22Rv1 (cell line): ENCODE data around the gene USP2.

Experiments
- H3K27ac ChIP-seq: fragments of 450-650 bp; 2 replicates; pipeline ENCODE4 v1.5.1; 2017
- ZFX ChIP-seq: fragments of 450-650 bp; IDR thresholded peaks from 2 replicates; pipeline ENCODE4 v1.6.1; 2017; ENCODE audit warnings: antibody characterized with exemption, borderline replicate concordance
- TF ChIP-seq, protein P1 (sequence below): fragments of 450-650 bp; IDR thresholded peaks from 2 replicates; pipeline ENCODE4 v1.5.1; 2017; ENCODE audit warnings: mild to moderate bottlenecking

USP2 gene

DNA sequence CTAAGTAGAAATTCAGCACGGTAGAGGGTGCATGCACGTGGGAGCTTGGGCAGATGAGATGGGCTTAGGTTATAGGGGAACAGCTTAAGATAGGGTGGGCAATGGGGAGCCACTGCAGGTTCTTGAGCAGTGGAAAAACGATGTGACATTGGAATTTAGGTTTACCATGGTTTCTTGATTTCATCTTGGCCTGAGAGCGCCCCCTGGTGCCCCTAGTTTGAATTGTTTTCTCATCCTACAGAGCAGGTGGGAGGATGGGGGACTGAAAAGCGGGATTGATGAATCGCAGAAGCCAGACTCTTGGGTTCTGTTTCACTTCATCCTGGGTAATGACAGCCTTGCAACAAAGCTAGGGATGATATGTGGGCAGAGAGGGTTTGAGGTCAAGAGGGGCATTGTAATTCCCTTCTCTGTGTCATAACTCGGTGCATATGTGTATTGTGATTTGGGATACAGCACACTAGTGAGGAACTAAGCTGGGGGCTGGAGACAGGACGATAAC, 57.9 kb downstream of the USP2 start:
- H3K27ac ChIP-seq: no peak overlapping the region
- TF ChIP-seq ZFX: no peak
- TF ChIP-seq, protein P1, sequence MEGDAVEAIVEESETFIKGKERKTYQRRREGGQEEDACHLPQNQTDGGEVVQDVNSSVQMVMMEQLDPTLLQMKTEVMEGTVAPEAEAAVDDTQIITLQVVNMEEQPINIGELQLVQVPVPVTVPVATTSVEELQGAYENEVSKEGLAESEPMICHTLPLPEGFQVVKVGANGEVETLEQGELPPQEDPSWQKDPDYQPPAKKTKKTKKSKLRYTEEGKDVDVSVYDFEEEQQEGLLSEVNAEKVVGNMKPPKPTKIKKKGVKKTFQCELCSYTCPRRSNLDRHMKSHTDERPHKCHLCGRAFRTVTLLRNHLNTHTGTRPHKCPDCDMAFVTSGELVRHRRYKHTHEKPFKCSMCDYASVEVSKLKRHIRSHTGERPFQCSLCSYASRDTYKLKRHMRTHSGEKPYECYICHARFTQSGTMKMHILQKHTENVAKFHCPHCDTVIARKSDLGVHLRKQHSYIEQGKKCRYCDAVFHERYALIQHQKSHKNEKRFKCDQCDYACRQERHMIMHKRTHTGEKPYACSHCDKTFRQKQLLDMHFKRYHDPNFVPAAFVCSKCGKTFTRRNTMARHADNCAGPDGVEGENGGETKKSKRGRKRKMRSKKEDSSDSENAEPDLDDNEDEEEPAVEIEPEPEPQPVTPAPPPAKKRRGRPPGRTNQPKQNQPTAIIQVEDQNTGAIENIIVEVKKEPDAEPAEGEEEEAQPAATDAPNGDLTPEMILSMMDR: peak; percentile 88

DNA sequence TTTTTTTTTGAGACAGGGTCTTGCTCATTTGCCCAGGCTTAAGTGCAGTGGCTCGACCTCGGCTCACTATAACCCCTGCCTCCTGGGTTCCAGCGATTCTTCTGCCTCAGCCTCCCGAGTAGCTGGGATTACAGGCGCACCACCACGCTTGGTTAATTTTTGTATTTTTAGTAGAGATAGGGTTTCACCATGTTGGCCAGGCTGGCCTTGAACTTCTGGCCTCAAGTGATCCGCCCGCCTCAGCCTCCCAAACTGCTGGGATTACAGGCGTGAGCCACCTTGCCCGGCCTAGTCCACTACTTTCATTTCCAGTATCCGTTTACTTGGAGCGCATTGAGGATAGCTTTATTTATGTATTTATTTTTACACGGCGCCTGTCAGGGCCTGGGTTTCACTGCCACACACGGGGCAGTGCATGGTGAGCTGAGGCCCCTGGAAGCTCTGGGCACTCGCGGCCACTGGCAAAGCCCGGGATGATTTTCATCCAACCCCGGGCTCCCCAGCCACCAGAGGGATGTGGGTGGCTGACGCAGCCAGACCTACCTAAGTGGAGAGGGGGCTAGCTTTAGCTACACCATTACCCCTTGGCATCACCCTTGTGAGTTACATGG, 58.5 kb downstream of the USP2 start:
- no peak for TF ChIP-seq ZFX
- TF ChIP-seq, protein P1: no peak
- no peak overlapping the region for H3K27ac ChIP-seq

DNA sequence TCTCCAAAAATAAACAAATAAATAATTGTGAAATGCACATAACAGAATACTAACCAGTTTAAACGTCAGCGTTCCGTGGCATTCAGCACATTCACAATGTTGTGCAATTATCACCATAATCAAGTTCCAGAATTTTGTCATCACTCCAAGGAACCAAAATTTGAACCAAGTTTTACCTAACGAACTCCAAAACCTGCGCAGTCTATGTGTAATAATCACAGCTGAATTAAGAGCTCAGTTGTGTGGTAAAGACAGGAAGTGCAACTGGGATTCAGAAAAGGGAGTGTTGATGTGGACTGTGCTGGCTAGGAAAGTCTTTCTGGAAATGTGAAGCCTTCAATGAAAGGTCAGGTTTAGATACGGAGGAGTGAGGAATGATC, 59.1 kb downstream of the USP2 start:
- TF ChIP-seq ZFX: no peak
- TF ChIP-seq, protein P1: no peak
- H3K27ac ChIP-seq: no peak overlapping the region

DNA sequence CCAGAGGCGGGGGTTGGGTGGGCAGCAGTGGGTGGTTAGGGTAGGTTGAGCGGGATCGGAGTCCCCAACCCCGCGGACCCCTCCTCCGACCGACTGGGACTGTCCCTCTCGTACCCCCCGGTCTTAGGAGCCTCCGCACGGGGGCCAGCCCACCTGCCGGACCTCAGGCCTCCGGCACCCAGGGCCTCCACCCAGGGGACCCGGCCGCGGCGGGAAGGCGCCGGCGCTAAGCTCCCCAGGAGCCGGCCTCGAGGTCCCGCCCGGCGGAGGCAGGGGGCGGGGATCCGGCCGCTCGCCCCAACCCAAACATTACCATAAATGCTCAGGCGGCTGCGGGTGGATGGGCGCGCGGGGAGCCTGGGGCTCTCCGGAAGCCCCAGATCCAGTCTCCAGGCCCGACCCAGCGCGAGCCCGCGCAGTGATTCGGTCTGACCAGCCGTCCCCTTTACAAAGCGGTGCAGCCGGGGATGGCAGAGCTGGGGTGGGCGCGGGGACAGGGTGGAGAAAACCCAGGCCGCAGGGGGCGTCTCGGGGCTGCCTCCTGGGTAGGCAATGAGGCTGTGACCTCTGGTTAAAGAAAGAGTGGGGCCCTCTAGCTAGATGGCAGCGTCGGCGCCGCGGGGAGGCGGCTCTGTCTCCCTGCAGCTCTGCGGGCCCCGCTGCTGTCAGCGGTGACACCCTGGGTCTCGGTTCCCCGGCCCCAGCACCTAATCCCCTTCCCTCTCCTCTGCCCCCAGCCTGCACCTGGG, 60.5 kb downstream of the USP2 start:
- TF ChIP-seq, protein P1: no peak
- TF ChIP-seq ZFX: no peak
- no peak overlapping the region for H3K27ac ChIP-seq

DNA sequence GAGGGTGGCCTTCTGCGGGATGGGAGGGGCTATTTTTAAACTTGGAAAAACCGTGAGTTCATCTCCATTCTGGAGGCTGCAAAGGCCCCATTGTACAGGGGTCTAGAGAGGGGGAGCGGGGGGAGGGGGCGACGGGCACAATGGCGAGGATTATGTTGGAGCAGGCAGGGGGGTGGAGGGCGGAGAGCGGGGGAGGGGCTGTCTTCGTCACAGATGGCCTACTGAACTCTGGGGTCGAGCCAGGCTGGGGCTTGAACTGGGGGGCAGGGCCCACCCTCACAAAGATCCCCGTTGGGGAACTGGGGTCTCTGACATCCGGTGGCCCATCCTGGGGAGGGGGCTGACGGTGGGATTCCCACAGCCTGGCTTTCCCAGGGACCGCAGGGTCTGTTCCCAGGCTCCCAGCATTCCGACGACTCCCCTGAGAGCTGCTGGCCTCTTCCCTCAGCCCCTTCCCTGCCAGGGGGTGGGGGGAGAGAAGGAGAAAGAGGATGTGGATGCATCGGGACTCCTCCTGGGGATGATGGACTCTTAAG, 61.2 kb downstream of the USP2 start:
- TF ChIP-seq, protein P1: no peak
- TF ChIP-seq ZFX: no peak
- H3K27ac ChIP-seq: no peak overlapping the region

DNA sequence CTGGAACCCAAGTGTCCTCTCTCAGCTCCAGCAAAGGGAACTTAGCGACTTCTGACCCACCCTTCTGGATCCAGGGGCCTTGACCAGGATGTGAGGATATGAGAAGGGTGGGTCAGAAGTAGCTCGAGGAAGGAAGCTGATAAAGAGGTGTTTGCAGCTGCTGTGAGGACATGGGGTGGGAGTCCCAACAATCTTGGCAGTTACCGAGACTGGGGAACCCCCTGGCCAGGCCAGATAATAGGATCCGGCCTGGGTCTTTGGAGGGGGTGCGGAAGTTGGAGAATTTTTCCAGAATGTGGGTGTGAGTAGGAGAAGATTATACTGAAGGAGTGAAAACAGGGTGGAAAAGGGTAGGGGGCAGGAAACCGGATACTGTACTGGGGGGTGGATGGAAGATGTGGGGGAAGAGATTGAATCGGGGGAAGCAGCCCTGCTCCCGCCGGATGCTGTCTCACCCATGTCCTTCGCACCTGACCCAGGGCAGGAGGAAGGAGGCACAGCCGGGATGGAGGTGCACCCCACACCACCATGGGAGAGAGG, 61.7 kb downstream of the USP2 start:
- TF ChIP-seq, protein P1: no peak
- TF ChIP-seq ZFX: no peak
- H3K27ac ChIP-seq: no peak overlapping the region
